Endothelial cell (in vitro differentiated cells): ENCODE measurements around the gene EGR1. TPM values are rescaled to one million over a fixed set of nuclear protein-coding genes. Genes with fewer than 3 reads are reported as not detected.

Source experiments
- DNase-seq: peaks from one replicate; pipeline ENCODE4 v3.0.0; 2021; ENCODE audit warnings: low spot score
- H3K27ac Mint-ChIP-seq: one replicate; pipeline ENCODE4 v1.8.0; 2021; ENCODE audit warnings: mixed read lengths, inconsistent platforms; ENCODE audit not compliant: unreplicated experiment
- H3K27me3 Mint-ChIP-seq: one replicate; pipeline ENCODE4 v1.8.0; 2021; ENCODE audit warnings: mild to moderate bottlenecking, moderate library complexity, mixed read lengths, inconsistent platforms; ENCODE audit not compliant: unreplicated experiment
- H3K36me3 Mint-ChIP-seq: one replicate; pipeline ENCODE4 v1.8.0; 2021; ENCODE audit warnings: mild to moderate bottlenecking, low read depth, mixed read lengths, inconsistent platforms; ENCODE audit not compliant: unreplicated experiment
- H3K4me1 Mint-ChIP-seq: one replicate; pipeline ENCODE4 v1.8.0; 2021; ENCODE audit warnings: mild to moderate bottlenecking, mixed read lengths, inconsistent platforms; ENCODE audit not compliant: unreplicated experiment
- H3K4me3 Mint-ChIP-seq: one replicate; pipeline ENCODE4 v1.8.0; 2021; ENCODE audit warnings: mild to moderate bottlenecking, mixed read lengths, inconsistent platforms; ENCODE audit not compliant: unreplicated experiment
- H3K9me3 Mint-ChIP-seq: one replicate; pipeline ENCODE4 v1.8.0; 2021; ENCODE audit warnings: mixed read lengths, inconsistent platforms; ENCODE audit not compliant: unreplicated experiment
- total RNA-seq: library from RNA; stranded (reverse); fragmentation: NEBNext Ultra II Directional; extraction: Animal tissue kit (Norgen Biotek cat#: 25700); gene quantifications from one replicate; pipeline ENCODE4 v1.2.1, GENCODE V29; 2021; ENCODE audit not compliant: unreplicated experiment
- TF ChIP-seq, protein P1 (sequence below): fragments of 200-600 bp; sonication (generic); IDR thresholded peaks from one replicate; pipeline ENCODE4 v1.5.0; 2021; ENCODE audit warnings: antibody characterized with exemption; ENCODE audit not compliant: unreplicated experiment

EGR1 gene
- total RNA-seq, 1 donor from 2014 or later = 2.1 TPM

DNA sequence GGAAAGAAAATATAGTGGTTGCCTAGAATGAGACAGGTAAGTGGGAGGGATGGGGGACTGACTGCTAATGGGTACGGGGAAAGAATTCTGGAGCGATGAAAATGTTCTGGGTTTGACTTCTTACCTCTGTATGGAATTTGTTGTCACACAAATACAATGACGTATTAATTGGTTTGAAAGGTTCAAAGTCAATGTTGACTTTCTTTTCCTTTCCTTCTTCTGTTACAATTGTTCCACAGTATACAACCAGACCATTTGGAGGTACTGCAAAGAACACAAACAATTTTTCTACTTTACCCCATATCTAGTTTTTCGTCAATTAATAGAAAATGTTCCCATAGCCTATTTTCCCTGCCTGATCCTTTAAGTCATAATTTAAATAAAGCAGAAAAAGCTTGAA is 52.2 kb downstream of the EGR1 start:
- peaks cover 7% of the 10 kb centered on the region for H3K4me1 Mint-ChIP-seq
- H3K27ac Mint-ChIP-seq = no peak overlapping the region
- no peak overlapping the region for H3K4me3 Mint-ChIP-seq
- TF ChIP-seq, protein P1, sequence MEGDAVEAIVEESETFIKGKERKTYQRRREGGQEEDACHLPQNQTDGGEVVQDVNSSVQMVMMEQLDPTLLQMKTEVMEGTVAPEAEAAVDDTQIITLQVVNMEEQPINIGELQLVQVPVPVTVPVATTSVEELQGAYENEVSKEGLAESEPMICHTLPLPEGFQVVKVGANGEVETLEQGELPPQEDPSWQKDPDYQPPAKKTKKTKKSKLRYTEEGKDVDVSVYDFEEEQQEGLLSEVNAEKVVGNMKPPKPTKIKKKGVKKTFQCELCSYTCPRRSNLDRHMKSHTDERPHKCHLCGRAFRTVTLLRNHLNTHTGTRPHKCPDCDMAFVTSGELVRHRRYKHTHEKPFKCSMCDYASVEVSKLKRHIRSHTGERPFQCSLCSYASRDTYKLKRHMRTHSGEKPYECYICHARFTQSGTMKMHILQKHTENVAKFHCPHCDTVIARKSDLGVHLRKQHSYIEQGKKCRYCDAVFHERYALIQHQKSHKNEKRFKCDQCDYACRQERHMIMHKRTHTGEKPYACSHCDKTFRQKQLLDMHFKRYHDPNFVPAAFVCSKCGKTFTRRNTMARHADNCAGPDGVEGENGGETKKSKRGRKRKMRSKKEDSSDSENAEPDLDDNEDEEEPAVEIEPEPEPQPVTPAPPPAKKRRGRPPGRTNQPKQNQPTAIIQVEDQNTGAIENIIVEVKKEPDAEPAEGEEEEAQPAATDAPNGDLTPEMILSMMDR = no peak
- DNase-seq = no peak
- peaks cover 24% of the 10 kb centered on the region for H3K36me3 Mint-ChIP-seq
- H3K27me3 Mint-ChIP-seq = no peaks in the 10 kb centered on the region
- H3K9me3 Mint-ChIP-seq = no peaks in the 10 kb centered on the region

Other genes starting within 250 kb of the EGR1 start
- 0.13 TPM for gene GFRA3, start 190.9 kb upstream of the EGR1 start, total RNA-seq
- 3.8 TPM for gene CDC25C, start 133.7 kb upstream of the EGR1 start, total RNA-seq
- 49.5 TPM for gene FAM53C, start 127.2 kb upstream of the EGR1 start, total RNA-seq
- 101 TPM for gene KDM3B, start 112.8 kb upstream of the EGR1 start, total RNA-seq
- 72.8 TPM for gene REEP2, start 26.4 kb upstream of the EGR1 start, total RNA-seq
- gene ETF1, start 77.8 kb downstream of the EGR1 start, total RNA-seq = 84.7 TPM
- 128 TPM for gene HSPA9, start 109.9 kb downstream of the EGR1 start, total RNA-seq